GM10847 (cell line): Measurements from ENCODE around the gene ZNF280A.

Experiments used
- POLR2A ChIP-seq: IDR thresholded peaks from 2 replicates; pipeline ENCODE4 v1.6.1; 2011; ENCODE audit not compliant: insufficient read length; ENCODE audit errors: extremely low read depth

The ZNF280A gene

GRCh38 chr22:22463855-22464540, 56.1 kb downstream of the ZNF280A start:
- TF ChIP-seq POLR2A, result no peak
